ENCODE results near the gene P2RY11.

GRCh38 chr19:10149427-10149826, 37.9 kb downstream of the P2RY11 start:
- TF ChIP-seq, protein P1, sequence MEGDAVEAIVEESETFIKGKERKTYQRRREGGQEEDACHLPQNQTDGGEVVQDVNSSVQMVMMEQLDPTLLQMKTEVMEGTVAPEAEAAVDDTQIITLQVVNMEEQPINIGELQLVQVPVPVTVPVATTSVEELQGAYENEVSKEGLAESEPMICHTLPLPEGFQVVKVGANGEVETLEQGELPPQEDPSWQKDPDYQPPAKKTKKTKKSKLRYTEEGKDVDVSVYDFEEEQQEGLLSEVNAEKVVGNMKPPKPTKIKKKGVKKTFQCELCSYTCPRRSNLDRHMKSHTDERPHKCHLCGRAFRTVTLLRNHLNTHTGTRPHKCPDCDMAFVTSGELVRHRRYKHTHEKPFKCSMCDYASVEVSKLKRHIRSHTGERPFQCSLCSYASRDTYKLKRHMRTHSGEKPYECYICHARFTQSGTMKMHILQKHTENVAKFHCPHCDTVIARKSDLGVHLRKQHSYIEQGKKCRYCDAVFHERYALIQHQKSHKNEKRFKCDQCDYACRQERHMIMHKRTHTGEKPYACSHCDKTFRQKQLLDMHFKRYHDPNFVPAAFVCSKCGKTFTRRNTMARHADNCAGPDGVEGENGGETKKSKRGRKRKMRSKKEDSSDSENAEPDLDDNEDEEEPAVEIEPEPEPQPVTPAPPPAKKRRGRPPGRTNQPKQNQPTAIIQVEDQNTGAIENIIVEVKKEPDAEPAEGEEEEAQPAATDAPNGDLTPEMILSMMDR (IDR thresholded peaks at IDR 0.05; ENCODE audit: low read length): no peak
- TF ChIP-seq EZH2phosphoT487 (IDR thresholded peaks at IDR 0.05; ENCODE audit: low read length): no peak
